GM10266 (cell line): Measurements from ENCODE around the gene KCNMA1.

Experiments
- DNase-seq: peaks from one replicate; pipeline ENCODE4 v3.0.0; 2012; ENCODE audit errors: extremely low spot score
- CTCF ChIP-seq: IDR thresholded peaks from 2 replicates; pipeline ENCODE4 v1.5.1; 2012; ENCODE audit warnings: mild to moderate bottlenecking, low read depth; ENCODE audit not compliant: control insufficient read depth, insufficient read depth; ENCODE audit errors: missing control alignments

Gene KCNMA1

DNA sequence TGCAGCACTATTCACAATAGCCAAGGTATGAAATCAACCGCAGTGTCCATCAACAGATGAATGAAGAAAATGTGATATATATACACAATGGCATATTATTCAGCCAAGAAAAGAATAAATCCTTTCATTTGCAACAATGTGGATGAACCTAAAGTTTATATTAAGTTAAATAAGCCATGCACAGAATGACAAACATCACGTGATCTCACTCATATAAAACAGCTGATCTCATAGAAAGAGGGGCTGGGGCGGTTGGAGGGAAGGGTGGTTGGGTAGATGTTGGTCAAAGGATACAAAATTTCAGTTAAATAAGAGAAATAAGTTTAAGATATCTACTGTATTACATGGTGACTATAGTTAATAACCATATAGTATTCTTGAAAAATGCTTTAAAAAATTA lies 502.1 kb downstream of the KCNMA1 start:
- no peak for TF ChIP-seq CTCF
- no peak for DNase-seq

- no peak for DNase-seq
- no peak for TF ChIP-seq CTCF
These were observed 506.4 kb downstream of the KCNMA1 start for GRCh38 chr10:77131214-77131613.

- DNase-seq, result no peak
- no peak for TF ChIP-seq CTCF
These were observed 510.4 kb downstream of the KCNMA1 start for GRCh38 chr10:77127243-77127642.

GRCh38 chr10:77125231-77125630 lies 512.4 kb downstream of the KCNMA1 start:
- no peak for DNase-seq
- TF ChIP-seq CTCF, result no peak

DNA sequence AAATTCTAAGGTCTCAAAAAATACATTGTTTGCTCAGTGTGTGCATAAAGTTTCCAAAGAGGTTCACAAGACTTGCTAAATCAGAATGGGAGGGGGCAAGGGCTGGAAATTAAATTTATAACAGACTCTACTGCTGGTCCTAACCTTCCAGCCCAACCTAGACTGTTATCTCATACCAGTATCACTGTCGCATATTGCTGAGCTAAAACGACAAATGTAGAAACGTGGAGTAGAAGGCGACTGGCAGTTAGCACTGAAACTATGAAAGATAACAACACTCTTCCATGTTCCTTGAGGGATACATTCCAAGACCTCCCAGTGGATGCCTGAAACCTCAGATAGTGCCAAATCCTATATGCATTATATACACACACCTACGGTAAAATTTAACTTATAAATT lies 514.3 kb downstream of the KCNMA1 start:
- TF ChIP-seq CTCF, result no peak
- DNase-seq, result no peak

DNA sequence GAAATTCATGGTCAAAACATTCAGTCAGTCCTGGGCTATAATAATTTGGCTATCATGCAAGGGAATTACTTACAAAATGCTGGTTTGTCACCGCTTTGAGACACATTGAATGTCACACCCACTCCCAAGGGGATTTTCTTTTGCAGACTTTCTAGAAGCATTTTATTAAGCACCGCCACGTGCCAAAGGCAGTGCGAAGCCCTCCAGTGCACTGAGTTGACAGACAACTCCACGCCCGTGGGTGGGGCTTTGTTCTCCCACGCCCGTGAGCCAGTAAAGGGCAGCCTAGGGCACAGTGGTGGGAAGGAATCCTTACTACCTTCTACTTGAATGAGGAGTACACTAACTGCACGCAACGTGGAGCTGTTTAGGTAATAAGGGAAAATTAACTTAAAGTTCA lies 515.8 kb downstream of the KCNMA1 start:
- no peak for DNase-seq
- TF ChIP-seq CTCF, result no peak

DNA sequence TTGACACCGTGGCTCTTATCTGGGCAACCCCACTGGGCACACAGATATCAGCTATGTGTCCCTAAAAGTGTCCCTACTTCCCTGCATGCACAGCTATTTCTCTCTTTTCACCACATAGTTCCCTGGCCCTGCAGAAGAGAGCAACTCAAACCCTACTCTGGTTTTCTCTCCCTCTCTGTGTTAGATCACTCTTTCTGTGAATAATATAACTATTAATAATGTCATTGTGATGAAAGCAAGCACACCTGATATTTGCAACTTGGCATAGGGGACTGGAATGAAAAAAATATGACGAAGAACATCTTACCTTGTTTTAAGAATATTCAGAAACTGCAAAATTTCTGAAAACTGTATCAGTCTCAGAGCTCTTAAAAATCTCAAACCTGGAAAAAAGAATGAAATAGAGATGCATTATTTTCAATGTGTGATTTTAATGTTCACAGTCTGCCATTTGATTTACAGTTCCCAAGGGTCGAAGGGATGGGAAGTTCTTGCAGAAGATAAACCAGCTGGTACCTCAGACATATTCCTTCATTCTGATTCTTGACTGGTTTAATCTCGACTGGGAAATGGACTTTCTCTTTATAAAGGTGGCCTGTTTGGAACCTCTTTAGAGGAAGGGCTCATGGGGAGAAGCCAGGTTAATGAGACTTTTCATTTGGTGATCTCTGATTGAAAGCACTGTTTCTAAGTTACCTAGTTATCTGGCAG lies 516.8 kb downstream of the KCNMA1 start:
- DNase-seq, result no peak
- TF ChIP-seq CTCF, result no peak
